ENCODE measurements around the gene ENTPD2.

Gene ENTPD2

DNA sequence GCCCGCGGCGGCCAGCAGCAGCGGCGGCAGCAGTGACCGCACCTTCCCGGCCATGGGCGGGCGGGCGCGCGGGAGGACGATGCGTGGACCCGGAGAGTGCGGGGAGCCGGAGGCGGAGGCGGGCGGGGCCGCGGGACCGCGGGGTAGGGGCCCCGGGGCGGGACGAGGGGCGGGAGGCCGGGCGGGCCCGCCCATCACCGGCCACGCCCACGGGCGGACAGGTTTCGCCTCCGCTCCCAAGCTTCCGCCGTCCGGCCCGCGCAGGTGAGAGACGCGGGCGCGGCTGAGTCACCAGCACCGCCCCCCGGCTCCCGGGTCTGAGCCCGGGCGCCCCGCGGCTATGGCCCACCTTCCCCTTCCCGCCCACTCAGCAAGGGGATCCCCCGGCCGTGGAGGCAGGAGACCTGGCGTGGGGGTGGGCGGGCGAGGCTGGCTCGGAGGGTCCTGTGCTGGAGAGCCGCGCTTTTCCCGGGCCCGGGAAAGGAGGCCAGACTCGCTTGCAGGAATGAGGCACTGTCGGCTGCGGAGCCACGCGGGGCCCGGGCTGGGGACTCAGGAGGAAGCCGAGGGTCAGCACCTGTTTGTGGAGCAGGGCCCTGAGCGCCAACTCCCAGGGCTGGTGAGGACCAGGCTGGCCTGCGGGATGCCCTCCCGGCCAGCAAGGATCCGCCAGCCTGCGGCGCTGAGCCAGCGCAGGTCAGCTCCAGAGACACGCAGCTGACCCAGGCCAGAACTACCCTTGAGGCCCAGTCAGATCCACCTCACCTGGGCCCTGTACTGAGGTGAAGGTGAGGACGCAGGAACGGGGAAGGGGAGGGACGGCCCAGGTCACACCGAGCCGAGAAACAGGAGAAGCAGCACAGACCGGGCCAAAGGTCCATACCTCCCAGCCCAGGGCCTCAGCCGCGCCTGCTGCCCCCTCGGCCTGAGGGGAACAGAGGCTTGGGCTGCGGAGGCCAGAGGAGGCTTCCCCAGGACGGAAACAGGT lies at the start of gene ENTPD2:
Gene ENTPD2, minus strand, starts transcription at position 118 of the 988 bp plus-strand sequence. Its CDS starts 64 bp downstream, at position 54.
- Histone ChIP-seq H3K27ac (ENCODE audit: low read length) (no peak within 1 kb of the TSS), H3K4me1 (ENCODE audit: insufficient read depth, low read length) (no peaks in the 10 kb centered on the region), H3K9ac (ENCODE audit: low read depth, low read length) (no peak within 1 kb of the TSS), H3K36me3 (ENCODE audit: insufficient read depth, low read depth, low read length) (no peaks in the 10 kb centered on the region), H3K4me3 (ENCODE audit: low read length) (peak within 1 kb of the TSS; percentile 49; the same call in 1 of the 2 replicates), H3K27me3 (ENCODE audit: insufficient read depth, low read length) (peaks cover 82% of the 10 kb centered on the region), H3K9me3 (ENCODE audit: insufficient read depth, low read depth, low read length) (no peaks in the 10 kb centered on the region)

DNA sequence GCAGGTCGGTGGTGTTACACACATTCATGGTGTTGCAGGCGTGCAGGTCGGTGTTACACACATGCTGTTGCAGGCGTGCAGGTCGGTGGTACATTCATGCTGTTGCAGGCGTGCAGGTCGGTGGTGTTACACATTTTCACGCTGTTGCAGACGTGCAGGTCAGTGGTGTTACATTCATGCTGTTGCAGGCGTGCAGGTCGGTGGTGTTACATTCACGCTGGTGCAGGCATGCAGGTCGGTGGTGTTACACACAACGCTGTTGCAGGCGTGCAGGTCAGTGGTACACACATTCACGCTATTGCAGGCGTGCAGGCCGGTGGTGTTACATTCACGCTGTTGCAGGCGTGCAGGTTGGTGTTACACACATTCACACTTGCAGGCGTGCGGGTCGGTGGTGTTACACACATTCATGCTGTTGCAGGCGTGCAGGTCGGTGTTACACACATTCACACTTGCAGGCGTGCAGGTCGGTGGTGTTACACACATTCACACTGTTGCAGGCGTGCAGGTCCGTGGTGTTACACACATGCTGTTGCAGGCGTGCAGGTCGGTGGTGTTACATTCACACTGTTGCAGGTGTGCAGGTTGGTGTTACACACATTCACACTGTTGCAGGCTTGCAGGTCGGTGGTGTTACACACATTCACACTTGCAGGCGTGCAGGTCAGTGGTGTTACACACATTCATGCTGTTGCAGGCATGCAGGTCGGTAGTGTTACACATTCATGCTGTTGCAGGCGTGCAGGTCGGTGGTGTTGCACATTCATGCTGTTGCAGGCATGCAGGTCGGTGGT lies 49.5 kb upstream of the ENTPD2 start:
- Histone ChIP-seq H3K27me3 (ENCODE audit: insufficient read depth, low read length) (no peaks in the 10 kb centered on the region), H3K4me1 (ENCODE audit: insufficient read depth, low read length) (no peaks in the 10 kb centered on the region), H3K9me3 (ENCODE audit: insufficient read depth, low read depth, low read length) (peaks cover 27% of the 10 kb centered on the region; the same call in 1 of the 2 replicates), H3K36me3 (ENCODE audit: insufficient read depth, low read depth, low read length) (peaks cover 61% of the 10 kb centered on the region), H3K4me3 (ENCODE audit: low read length) (no peak overlapping the region), H3K27ac (ENCODE audit: low read length) (no peak overlapping the region), H3K9ac (ENCODE audit: low read depth, low read length) (no peak overlapping the region)

DNA sequence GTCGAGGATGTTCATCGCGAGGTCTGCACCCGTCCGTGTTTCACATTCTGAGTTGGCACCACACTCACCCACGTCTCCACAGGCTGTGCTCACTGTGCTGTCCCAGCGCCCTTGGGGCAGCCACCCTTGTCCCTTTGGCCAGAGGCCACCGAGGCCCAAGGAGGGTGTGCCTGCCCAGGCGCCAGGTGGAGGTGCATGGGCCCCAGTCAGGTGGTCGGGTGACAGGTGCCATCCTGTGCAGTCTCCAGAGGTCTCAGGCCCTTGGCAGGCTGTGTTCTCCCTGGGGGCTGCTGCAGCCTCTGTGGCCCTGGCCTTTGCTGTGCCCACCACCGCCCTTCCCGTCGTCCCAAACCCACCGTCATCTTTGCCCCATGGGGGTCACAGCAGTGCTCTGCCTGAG lies 45.4 kb upstream of the ENTPD2 start:
- H3K27me3 ChIP-seq (ENCODE audit: insufficient read depth, low read length): no peaks in the 10 kb centered on the region
- H3K4me3 ChIP-seq (ENCODE audit: low read length): no peak overlapping the region
- H3K9me3 ChIP-seq (ENCODE audit: insufficient read depth, low read depth, low read length): peaks cover 27% of the 10 kb centered on the region; the same call in 1 of the 2 replicates
- peaks cover 64% of the 10 kb centered on the region for H3K36me3 ChIP-seq (ENCODE audit: insufficient read depth, low read depth, low read length)
- no peaks in the 10 kb centered on the region for H3K4me1 ChIP-seq (ENCODE audit: insufficient read depth, low read length)
- H3K27ac ChIP-seq (ENCODE audit: low read length): no peak overlapping the region
- H3K9ac ChIP-seq (ENCODE audit: low read depth, low read length): no peak overlapping the region

DNA sequence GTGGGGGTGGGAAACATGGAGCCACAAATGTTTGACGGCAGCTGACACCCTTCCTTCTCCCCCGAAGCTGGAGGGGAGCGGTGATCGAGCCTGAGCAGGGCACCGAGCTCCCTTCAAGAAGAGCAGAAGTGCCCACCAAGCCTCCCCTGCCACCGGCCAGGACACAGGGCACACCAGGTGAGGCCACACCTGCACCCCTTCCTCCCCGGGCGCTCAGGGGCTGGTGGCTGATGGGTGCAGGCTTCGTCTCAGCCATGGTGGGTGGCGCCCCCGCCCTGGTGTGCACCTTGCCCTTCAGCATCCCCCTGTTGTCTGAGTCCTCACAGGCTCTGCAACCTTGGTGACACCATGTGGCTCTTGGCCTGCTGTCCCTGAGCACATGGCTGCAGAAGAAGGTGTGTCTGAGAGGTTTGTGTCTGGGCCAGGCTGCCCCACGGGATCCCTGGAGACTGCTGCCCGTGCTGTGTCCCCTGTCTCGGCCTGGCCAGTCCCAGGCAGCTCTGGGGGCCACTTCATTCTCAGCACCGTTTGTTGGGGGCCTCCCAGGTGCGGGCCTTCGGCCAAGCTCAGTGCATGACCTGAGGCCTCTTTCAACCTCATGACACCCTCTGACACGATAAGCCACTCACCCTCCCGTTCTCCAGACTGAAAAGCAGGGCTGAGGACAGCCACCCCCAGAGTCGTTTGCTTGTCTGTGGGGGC lies 44.1 kb upstream of the ENTPD2 start:
- Histone ChIP-seq H3K36me3 (ENCODE audit: insufficient read depth, low read depth, low read length) (peaks cover 52% of the 10 kb centered on the region), H3K27ac (ENCODE audit: low read length) (no peak overlapping the region), H3K9ac (ENCODE audit: low read depth, low read length) (no peak overlapping the region), H3K9me3 (ENCODE audit: insufficient read depth, low read depth, low read length) (peaks cover 18% of the 10 kb centered on the region; the same call in 1 of the 2 replicates), H3K4me3 (ENCODE audit: low read length) (no peak overlapping the region), H3K27me3 (ENCODE audit: insufficient read depth, low read length) (no peaks in the 10 kb centered on the region), H3K4me1 (ENCODE audit: insufficient read depth, low read length) (no peaks in the 10 kb centered on the region)

DNA sequence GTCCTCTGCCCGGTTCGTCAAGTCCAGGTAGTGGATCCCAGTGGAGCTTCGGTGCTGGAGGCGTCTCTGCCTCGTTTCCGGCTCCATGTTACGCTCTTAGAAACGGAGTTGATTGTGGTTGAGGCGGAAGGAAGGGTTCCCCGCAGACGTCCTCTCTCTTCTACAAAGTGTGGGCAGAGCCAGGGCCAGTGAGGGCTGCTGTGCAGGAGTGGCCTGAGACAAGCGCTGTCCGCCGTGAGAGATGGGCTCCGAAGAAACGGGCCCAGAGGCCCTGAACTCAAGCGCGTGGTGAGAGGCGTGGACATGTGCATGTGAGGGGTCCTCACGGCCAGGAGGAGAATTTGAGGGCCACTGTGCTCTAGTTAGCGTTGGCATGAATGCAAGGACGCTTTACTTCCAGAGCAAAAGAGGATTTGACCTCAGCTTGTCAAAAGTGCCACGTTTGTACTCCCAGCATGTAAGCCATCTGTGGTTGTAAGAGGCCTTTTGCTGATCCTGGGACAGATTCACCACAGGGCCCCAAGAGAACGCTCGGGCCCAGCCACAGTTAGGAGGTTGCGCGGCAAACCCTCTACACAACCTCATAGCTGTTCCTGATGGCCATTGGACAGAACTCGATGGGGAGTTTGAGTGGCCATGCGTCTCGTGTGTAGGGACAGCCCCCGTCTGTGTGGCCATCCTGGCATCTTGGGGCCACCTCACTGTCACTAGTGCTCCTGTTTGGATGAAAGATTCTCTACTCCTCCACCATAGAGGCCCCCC lies 43.1 kb upstream of the ENTPD2 start:
- H3K9me3 ChIP-seq (ENCODE audit: insufficient read depth, low read depth, low read length): peaks cover 8% of the 10 kb centered on the region; the same call in 1 of the 2 replicates
- H3K4me1 ChIP-seq (ENCODE audit: insufficient read depth, low read length): no peaks in the 10 kb centered on the region
- no peak overlapping the region for H3K27ac ChIP-seq (ENCODE audit: low read length)
- H3K36me3 ChIP-seq (ENCODE audit: insufficient read depth, low read depth, low read length): peaks cover 43% of the 10 kb centered on the region
- H3K4me3 ChIP-seq (ENCODE audit: low read length): no peak overlapping the region
- no peaks in the 10 kb centered on the region for H3K27me3 ChIP-seq (ENCODE audit: insufficient read depth, low read length)
- H3K9ac ChIP-seq (ENCODE audit: low read depth, low read length): no peak overlapping the region

DNA sequence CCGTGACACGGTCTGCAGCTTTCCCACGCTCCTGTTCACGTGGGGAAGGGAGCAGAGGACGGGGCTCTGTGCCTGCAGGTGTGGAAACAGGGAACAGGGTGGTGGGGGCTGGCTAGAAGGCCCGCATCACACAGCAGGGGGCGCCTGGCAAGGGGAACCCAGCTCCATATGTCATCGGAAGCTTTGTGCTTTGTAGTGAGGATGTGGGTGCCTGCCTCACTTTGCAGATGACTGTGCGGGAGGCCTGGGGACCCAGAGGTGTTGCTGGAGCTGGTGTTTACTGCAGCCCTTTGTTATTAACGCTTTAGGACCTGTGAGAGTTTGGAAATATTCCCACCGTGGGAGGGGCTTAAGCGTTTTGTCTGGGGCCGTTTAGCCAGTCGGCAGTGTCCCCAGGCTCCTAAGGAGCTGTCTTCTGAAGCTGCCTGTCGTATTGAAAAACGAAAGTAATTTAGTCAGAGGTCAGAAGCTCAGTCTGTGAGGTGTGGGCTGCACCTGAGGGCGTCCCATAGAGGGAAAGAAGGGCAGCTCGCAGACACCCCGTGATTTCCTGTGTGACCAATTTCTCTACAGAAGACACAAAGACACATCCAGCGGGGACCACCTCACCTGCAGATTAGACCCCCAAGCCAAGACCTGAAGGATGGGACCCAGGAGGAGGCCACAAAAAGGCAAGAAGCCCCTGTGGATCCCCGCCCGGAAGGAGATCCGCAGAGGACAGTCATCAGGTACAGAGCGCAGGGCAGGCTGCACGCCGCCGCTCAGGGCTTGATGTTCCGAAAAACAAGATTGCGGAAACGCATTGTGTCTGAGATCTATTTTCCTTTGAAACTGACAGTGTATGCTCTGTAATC lies 42.0 kb upstream of the ENTPD2 start:
- Histone ChIP-seq H3K9ac (ENCODE audit: low read depth, low read length) (no peak overlapping the region), H3K36me3 (ENCODE audit: insufficient read depth, low read depth, low read length) (peaks cover 35% of the 10 kb centered on the region), H3K9me3 (ENCODE audit: insufficient read depth, low read depth, low read length) (no peaks in the 10 kb centered on the region), H3K4me3 (ENCODE audit: low read length) (no peak overlapping the region), H3K4me1 (ENCODE audit: insufficient read depth, low read length) (no peaks in the 10 kb centered on the region), H3K27ac (ENCODE audit: low read length) (no peak overlapping the region), H3K27me3 (ENCODE audit: insufficient read depth, low read length) (no peaks in the 10 kb centered on the region)

DNA sequence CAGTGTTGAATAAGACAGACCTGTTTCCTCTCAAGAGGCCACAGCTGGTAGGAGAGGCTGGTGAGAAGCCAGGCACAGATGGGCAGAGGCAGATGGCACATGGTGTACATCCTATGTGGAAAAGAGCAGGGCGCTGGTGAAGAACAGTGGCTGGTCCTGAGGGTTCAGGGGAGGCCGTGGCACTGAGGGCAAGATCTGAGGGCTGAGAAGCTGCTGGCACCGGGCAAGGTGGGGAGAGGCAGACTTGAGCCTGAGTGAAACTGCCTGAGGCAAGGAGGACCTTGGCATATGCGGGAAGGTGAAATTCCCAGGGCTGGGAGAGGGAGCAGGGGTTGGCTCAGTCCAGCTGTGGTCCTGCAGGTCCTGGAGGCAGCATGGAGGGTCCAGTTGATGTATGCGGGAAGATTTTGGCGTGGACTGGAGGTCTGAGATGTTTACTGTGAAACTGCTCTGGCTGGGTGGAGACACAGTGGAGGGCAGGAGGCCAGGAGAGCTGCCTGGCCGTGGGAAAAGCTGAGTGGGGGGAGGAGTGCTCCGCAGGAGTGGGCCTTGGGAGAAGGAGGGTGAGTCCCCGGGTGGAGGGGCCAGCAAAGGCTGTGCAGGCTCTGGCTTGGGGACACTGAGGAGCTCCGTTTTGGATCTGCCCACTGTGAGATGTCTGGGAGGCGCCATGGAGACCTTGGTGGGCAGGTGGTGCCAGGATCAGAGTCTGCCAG lies 35.5 kb upstream of the ENTPD2 start:
- H3K27me3 ChIP-seq (ENCODE audit: insufficient read depth, low read length): peaks cover 16% of the 10 kb centered on the region
- no peaks in the 10 kb centered on the region for H3K9me3 ChIP-seq (ENCODE audit: insufficient read depth, low read depth, low read length)
- H3K4me3 ChIP-seq (ENCODE audit: low read length): no peak overlapping the region
- peaks cover 4% of the 10 kb centered on the region for H3K4me1 ChIP-seq (ENCODE audit: insufficient read depth, low read length)
- no peak overlapping the region for H3K9ac ChIP-seq (ENCODE audit: low read depth, low read length)
- peaks cover 14% of the 10 kb centered on the region for H3K36me3 ChIP-seq (ENCODE audit: insufficient read depth, low read depth, low read length)
- no peak overlapping the region for H3K27ac ChIP-seq (ENCODE audit: low read length)

DNA sequence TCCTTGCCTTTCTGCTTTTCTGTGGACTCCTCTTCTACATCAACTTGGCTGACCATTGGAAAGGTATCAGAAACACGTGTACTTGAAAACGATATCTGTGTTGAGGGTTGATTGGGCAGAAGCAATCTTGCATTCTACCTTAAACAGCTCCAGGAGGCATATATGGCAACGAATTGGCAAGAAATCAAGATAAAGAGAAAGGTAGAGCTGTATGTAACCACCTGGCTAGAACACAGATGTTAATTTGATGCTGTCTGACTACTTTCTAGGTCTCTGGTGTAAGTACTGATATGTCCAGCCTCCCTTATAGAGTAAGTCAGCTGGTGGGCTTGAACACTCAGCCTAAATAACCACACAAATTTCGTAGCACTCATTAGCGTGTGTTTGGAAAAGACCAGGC lies 34.3 kb upstream of the ENTPD2 start:
- Histone ChIP-seq H3K27me3 (ENCODE audit: insufficient read depth, low read length) (peaks cover 16% of the 10 kb centered on the region), H3K9me3 (ENCODE audit: insufficient read depth, low read depth, low read length) (no peaks in the 10 kb centered on the region), H3K36me3 (ENCODE audit: insufficient read depth, low read depth, low read length) (peaks cover 14% of the 10 kb centered on the region), H3K9ac (ENCODE audit: low read depth, low read length) (peak overlapping the region; percentile 79; the same call in 1 of the 2 replicates), H3K4me1 (ENCODE audit: insufficient read depth, low read length) (peaks cover 4% of the 10 kb centered on the region), H3K4me3 (ENCODE audit: low read length) (peak overlapping the region; percentile 88), H3K27ac (ENCODE audit: low read length) (no peak overlapping the region)

DNA sequence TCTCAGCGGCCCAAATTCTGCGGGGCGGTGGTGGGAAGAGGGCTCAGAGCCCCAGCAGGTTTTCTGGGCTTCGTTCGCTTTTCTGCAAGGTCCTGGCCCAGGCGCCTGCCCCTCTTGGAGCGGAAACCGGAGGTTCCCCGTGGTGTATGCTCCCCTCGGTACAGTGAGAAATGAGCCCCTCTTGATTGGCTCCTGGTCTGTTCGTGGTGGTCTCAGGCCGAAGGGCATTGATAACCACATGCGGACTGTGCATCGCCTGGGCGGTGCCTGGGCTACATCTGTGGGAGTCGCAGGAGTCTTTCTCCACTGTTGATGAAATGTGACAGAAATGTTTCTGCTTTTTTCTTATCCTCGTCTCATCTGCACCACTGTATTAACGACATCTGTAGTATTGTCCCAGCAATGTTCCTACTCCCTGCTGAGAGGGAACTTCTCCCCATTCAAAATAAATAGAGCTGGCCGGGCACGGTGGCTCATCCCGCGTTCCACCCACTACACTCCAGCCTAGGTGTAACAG lies 33.6 kb upstream of the ENTPD2 start:
- Histone ChIP-seq H3K9ac (ENCODE audit: low read depth, low read length) (peak overlapping the region; percentile 79; the same call in 1 of the 2 replicates), H3K9me3 (ENCODE audit: insufficient read depth, low read depth, low read length) (no peaks in the 10 kb centered on the region), H3K4me3 (ENCODE audit: low read length) (peak overlapping the region; percentile 88), H3K4me1 (ENCODE audit: insufficient read depth, low read length) (peaks cover 4% of the 10 kb centered on the region), H3K27me3 (ENCODE audit: insufficient read depth, low read length) (peaks cover 16% of the 10 kb centered on the region), H3K27ac (ENCODE audit: low read length) (no peak overlapping the region), H3K36me3 (ENCODE audit: insufficient read depth, low read depth, low read length) (peaks cover 14% of the 10 kb centered on the region)
